Brain microvascular endothelial cell (primary cell): Measurements from ENCODE around the gene PIGT.

Experiments
- DNase-seq: peaks from one replicate; pipeline ENCODE4 v3.0.0-alpha.2; 2020
- H3K27ac ChIP-seq: fragments of 250-450 bp; sonication (Bioruptor Pico); 2 replicates; pipeline ENCODE4 v1.5.1; 2020; ENCODE audit warnings: mild to moderate bottlenecking, moderate library complexity
- H3K27me3 ChIP-seq: fragments of 250-450 bp; sonication (Bioruptor Pico); replicated peaks from 2 replicates; pipeline ENCODE4 v1.5.1; 2020; ENCODE audit warnings: mild to moderate bottlenecking
- H3K36me3 ChIP-seq: fragments of 250-450 bp; sonication (Bioruptor Pico); replicated peaks from 2 replicates; pipeline ENCODE4 v1.5.1; 2020; ENCODE audit warnings: mild to moderate bottlenecking
- H3K4me3 ChIP-seq: 2 replicates; pipeline ENCODE4 v1.5.1; 2011; ENCODE audit warnings: low read depth, mild to moderate bottlenecking, control low read depth, low read length, moderate library complexity
- CTCF ChIP-seq: IDR thresholded peaks from 2 replicates; pipeline ENCODE4 v1.5.1; 2011; ENCODE audit warnings: low read depth, mild to moderate bottlenecking, moderate library complexity, low read length, control low read depth, inconsistent platforms; ENCODE audit errors: missing control alignments
- in situ Hi-C: cut with HindIII; loops from 2 replicates; pipeline ENCODE4 v1.10.0; 2017; ENCODE audit warnings: low sequenced_read_pairs, low pct_ligation_motif_present

The PIGT gene

GRCh38 chr20:45374966-45375365 is 41.0 kb upstream of the PIGT start:
- no peak for TF ChIP-seq CTCF
- Histone ChIP-seq H3K4me3 (no peak overlapping the region), H3K27me3 (no peaks in the 10 kb centered on the region), H3K36me3 (no peaks in the 10 kb centered on the region), H3K27ac (no peak overlapping the region)
- no peak for DNase-seq
- in situ Hi-C loops = no loop called here

GRCh38 chr20:45377269-45377668 is 38.7 kb upstream of the PIGT start:
- H3K27ac ChIP-seq = no peak overlapping the region
- H3K4me3 ChIP-seq = no peak overlapping the region
- no peak for TF ChIP-seq CTCF
- in situ Hi-C loops = no loop called here
- H3K27me3 ChIP-seq = no peaks in the 10 kb centered on the region
- H3K36me3 ChIP-seq = no peaks in the 10 kb centered on the region
- DNase-seq = no peak

GRCh38 chr20:45378191-45378590 is 37.8 kb upstream of the PIGT start, which contains the start of gene TP53TG5:
TSS of gene TP53TG5 (minus strand) at chr20:45378325. CDS start at chr20:45378236, 89 bp downstream.
- in situ Hi-C loops = no loop called here
- no peak within 1 kb of the TSS for H3K4me3 ChIP-seq
- no peak for DNase-seq
- no peaks in the 10 kb centered on the region for H3K27me3 ChIP-seq
- no peaks in the 10 kb centered on the region for H3K36me3 ChIP-seq
- H3K27ac ChIP-seq = no peak within 1 kb of the TSS
- no peak for TF ChIP-seq CTCF

GRCh38 chr20:45387274-45387673 is 28.7 kb upstream of the PIGT start:
- no peak for TF ChIP-seq CTCF
- in situ Hi-C loops = no loop called here
- no peak for DNase-seq
- H3K36me3 ChIP-seq = no peaks in the 10 kb centered on the region
- H3K27me3 ChIP-seq = no peaks in the 10 kb centered on the region
- no peak overlapping the region for H3K4me3 ChIP-seq
- H3K27ac ChIP-seq = no peak overlapping the region

GRCh38 chr20:45390931-45391330 is 25.0 kb upstream of the PIGT start:
- Histone ChIP-seq H3K27ac (no peak overlapping the region), H3K36me3 (no peaks in the 10 kb centered on the region), H3K4me3 (no peak overlapping the region), H3K27me3 (no peaks in the 10 kb centered on the region)
- in situ Hi-C loops = no loop called here
- no peak for DNase-seq
- no peak for TF ChIP-seq CTCF

- in situ Hi-C loops = no loop called here
- Histone ChIP-seq H3K27me3 (no peaks in the 10 kb centered on the region), H3K4me3 (no peak overlapping the region), H3K36me3 (no peaks in the 10 kb centered on the region), H3K27ac (no peak overlapping the region)
- no peak for TF ChIP-seq CTCF
- DNase-seq = no peak
These were observed 24.4 kb upstream of the PIGT start for GRCh38 chr20:45391559-45391958.
